Liver (tissue), 9 donors: Measurements from ENCODE around the gene SRP14. TPM values are rescaled to one million over a fixed set of nuclear protein-coding genes. Genes with fewer than 3 reads are reported as not detected.

Experiments
- DNase-seq: peaks from one replicate; pipeline ENCODE4 v3.0.0-alpha.2; 2017; ENCODE audit warnings: low spot score
- H3K27ac ChIP-seq, 2 donors: one replicate each; pipeline ENCODE4 v1.7.0; 2013; ENCODE audit warnings: inconsistent platforms in 2 of 2, low read length in 2 of 2, control low read depth in 1 of 2, low read depth in 1 of 2, mild to moderate bottlenecking in 1 of 2
- H3K27me3 ChIP-seq, 4 donors: one replicate each; pipeline versions ENCODE4 v1.6.1 to v1.7.0; 2013; ENCODE audit warnings: low read length in 3 of 4, inconsistent platforms in 1 of 4, mild to moderate bottlenecking in 1 of 4, moderate library complexity in 1 of 4; ENCODE audit not compliant: control insufficient read depth in 4 of 4, insufficient read depth in 4 of 4
- H3K36me3 ChIP-seq, 4 donors: one replicate each; pipeline versions ENCODE4 v1.6.1 to v1.7.0; 2013; ENCODE audit warnings: low read length in 3 of 4, mild to moderate bottlenecking in 3 of 4, low read depth in 1 of 4, moderate library complexity in 1 of 4; ENCODE audit not compliant: control insufficient read depth in 4 of 4, insufficient read depth in 3 of 4
- H3K4me1 ChIP-seq, 4 donors: one replicate each; pipeline versions ENCODE4 v1.6.1 to v1.7.0; 2013; ENCODE audit warnings: low read length in 3 of 4, mild to moderate bottlenecking in 3 of 4, moderate library complexity in 1 of 4; ENCODE audit not compliant: control insufficient read depth in 4 of 4, insufficient read depth in 4 of 4
- H3K4me3 ChIP-seq, 3 donors: one replicate each; pipeline versions ENCODE4 v1.6.1 to v1.7.0; 2013; ENCODE audit warnings: low read length in 3 of 3, control low read depth in 1 of 3, low read depth in 1 of 3, mild to moderate bottlenecking in 1 of 3
- H3K9ac ChIP-seq, 2 donors: one replicate each; pipeline ENCODE4 v1.7.0; 2013; ENCODE audit warnings: low read length in 2 of 2, mild to moderate bottlenecking in 2 of 2, moderate library complexity in 2 of 2, control low read depth in 1 of 2, low read depth in 1 of 2
- H3K9me3 ChIP-seq, 4 donors: one replicate each; pipeline versions ENCODE4 v1.6.1 to v1.7.0; 2013; ENCODE audit warnings: low read length in 3 of 4; ENCODE audit not compliant: control insufficient read depth in 4 of 4
- CTCF ChIP-seq: fragments of 150-350 bp; IDR thresholded peaks from 2 replicates; pipeline ENCODE4 v1.5.1; 2017; ENCODE audit warnings: improper control_type of control experiment, low read depth, low read length; ENCODE audit not compliant: missing input control
- EGR1 ChIP-seq, 2 donors: IDR thresholded peaks; 2 replicates each; pipeline ENCODE4 v1.6.1; 2016 to 2018; ENCODE audit warnings: antibody characterized with exemption in 2 of 2, low read depth in 2 of 2
- FOXA1 ChIP-seq: IDR thresholded peaks from 2 replicates; pipeline ENCODE4 v1.6.1; 2016; ENCODE audit warnings: antibody characterized with exemption
- FOXA2 ChIP-seq: IDR thresholded peaks from 2 replicates; pipeline ENCODE4 v1.6.1; 2016; ENCODE audit warnings: antibody characterized with exemption
- GABPA ChIP-seq, 2 donors: IDR thresholded peaks in 1 of 2; conservative IDR thresholded peaks in 1 of 2; 2 replicates each; pipeline ENCODE4 v1.6.1; 2016; ENCODE audit warnings: antibody characterized with exemption in 2 of 2, mild to moderate bottlenecking in 1 of 2, moderate library complexity in 1 of 2
- HNF4G ChIP-seq: IDR thresholded peaks from 2 replicates; pipeline ENCODE4 v1.6.1; 2016; ENCODE audit warnings: antibody characterized with exemption
- JUND ChIP-seq, 2 donors: IDR thresholded peaks; 2 replicates each; pipeline ENCODE4 v1.6.1; 2016; ENCODE audit warnings: antibody characterized with exemption in 2 of 2
- MAX ChIP-seq: IDR thresholded peaks from 2 replicates; pipeline ENCODE4 v1.6.1; 2016; ENCODE audit warnings: antibody characterized with exemption
- NR2F2 ChIP-seq: IDR thresholded peaks from 2 replicates; pipeline ENCODE4 v1.6.1; 2016; ENCODE audit warnings: antibody characterized with exemption
- RXRA ChIP-seq, 2 donors: IDR thresholded peaks; 2 replicates each; pipeline ENCODE4 v1.6.1; 2017 to 2018; ENCODE audit warnings: antibody characterized with exemption in 2 of 2, mild to moderate bottlenecking in 1 of 2
- SP1 ChIP-seq: IDR thresholded peaks from 2 replicates; pipeline ENCODE4 v1.6.1; 2018; ENCODE audit warnings: antibody characterized with exemption, mild to moderate bottlenecking
- TAF1 ChIP-seq: conservative IDR thresholded peaks from 2 replicates; pipeline ENCODE4 v1.6.1; 2016; ENCODE audit warnings: antibody characterized with exemption, mild to moderate bottlenecking
- YY1 ChIP-seq: IDR thresholded peaks from 2 replicates; pipeline ENCODE4 v1.6.1; 2016; ENCODE audit warnings: antibody characterized with exemption, mild to moderate bottlenecking
- ZBTB33 ChIP-seq: IDR thresholded peaks from 2 replicates; pipeline ENCODE4 v1.6.1; 2016; ENCODE audit warnings: antibody characterized with exemption
- WGBS: extraction: QIAGEN DNeasy Blood & Tissue Kit; methylation state at CpG from one replicate; pipeline ENCODE4 v1.1.7; 2013; 5-methylcytosine and 5-hydroxymethylcytosine counted together
- polyA plus RNA-seq, 2 donors: library from polyadenylated mRNA; stranded (reverse) in 1 of 2; unstranded in 1 of 2; fragments of 200-250 nt in 1 of 2; fragments of >200 nt in 1 of 2; fragmentation: Nextera tagmentation in 1 of 2; extraction: Ambion mirVana in 1 of 2; gene quantifications; one replicate each; pipeline versions ENCODE4 v1.2.1 to v1.2.3, GENCODE V29; 2013 to 2015
- total RNA-seq, 2 donors: library from RNA; depleted of rRNA; stranded (reverse); fragments of >200 nt; gene quantifications; one replicate each; pipeline ENCODE4 v1.2.3, GENCODE V29; 2014
- donor health status: healthy.
- donor health status: healthy.
- donor health status: healthy.
- donor health status: healthy.
- donor health status: healthy.

The SRP14 gene
- total and polyA plus RNA-seq, 4 donors = 67.2 to 357 (median 116) TPM

- no peak overlapping the region for H3K4me3 ChIP-seq
- H3K9ac ChIP-seq = no peak overlapping the region
- no peak overlapping the region for H3K27ac ChIP-seq
- H3K4me1 ChIP-seq = peaks cover 13 to 32% (median 29%) of the 10 kb centered on the region in 4 donors
- no peaks in the 10 kb centered on the region for H3K36me3 ChIP-seq
- no peaks in the 10 kb centered on the region for H3K27me3 ChIP-seq
- no peaks in the 10 kb centered on the region for H3K9me3 ChIP-seq
- 82% methylated on average over 10 of the region's 10 CpGs for WGBS
- DNase-seq = peak; percentile 31
- no peak for TF ChIP-seq CTCF
- TF ChIP-seq ZBTB33 = no peak
- no peak for TF ChIP-seq FOXA1
- no peak for TF ChIP-seq TAF1
- no peak for TF ChIP-seq NR2F2
- no peak for TF ChIP-seq SP1
- TF ChIP-seq EGR1 (IDR thresholded peaks at IDR 0.05; ENCODE audit: low read depth in 2 of 2) = no peak
- no peak for TF ChIP-seq MAX
- no peak for TF ChIP-seq GABPA (IDR thresholded peaks at IDR 0.05 in 1 of 2, conservative IDR thresholded peaks at IDR 0.05 in 1 of 2)
- no peak for TF ChIP-seq YY1
- no peak for TF ChIP-seq HNF4G
- no peak for TF ChIP-seq RXRA (IDR thresholded peaks at IDR 0.05)
- no peak for TF ChIP-seq FOXA2
- no peak for TF ChIP-seq JUND (IDR thresholded peaks at IDR 0.05)
Measured at GRCh38 chr15:40043927-40044716, 5.1 kb upstream of the SRP14 start.

GRCh38 chr15:40042791-40043320 is 3.9 kb upstream of the SRP14 start:
- Histone ChIP-seq H3K27me3 (no peaks in the 10 kb centered on the region), H3K36me3 (no peaks in the 10 kb centered on the region), H3K9ac (no peak overlapping the region), H3K9me3 (no peaks in the 10 kb centered on the region), H3K4me3 (no peak overlapping the region), H3K4me1 (peaks cover 13 to 37% (median 34%) of the 10 kb centered on the region in 4 donors), H3K27ac (no peak overlapping the region)
- peak; percentile 14 for DNase-seq
- TF ChIP-seq FOXA2 (no peak), RXRA (IDR thresholded peaks at IDR 0.05) (no peak), EGR1 (IDR thresholded peaks at IDR 0.05; ENCODE audit: low read depth in 2 of 2) (no peak), SP1 (no peak), GABPA (IDR thresholded peaks at IDR 0.05 in 1 of 2, conservative IDR thresholded peaks at IDR 0.05 in 1 of 2) (no peak), YY1 (no peak)
- 95% methylated on average over 5 of the region's 5 CpGs for WGBS
